ENCODE results near the gene MESD.

The MESD gene

DNA sequence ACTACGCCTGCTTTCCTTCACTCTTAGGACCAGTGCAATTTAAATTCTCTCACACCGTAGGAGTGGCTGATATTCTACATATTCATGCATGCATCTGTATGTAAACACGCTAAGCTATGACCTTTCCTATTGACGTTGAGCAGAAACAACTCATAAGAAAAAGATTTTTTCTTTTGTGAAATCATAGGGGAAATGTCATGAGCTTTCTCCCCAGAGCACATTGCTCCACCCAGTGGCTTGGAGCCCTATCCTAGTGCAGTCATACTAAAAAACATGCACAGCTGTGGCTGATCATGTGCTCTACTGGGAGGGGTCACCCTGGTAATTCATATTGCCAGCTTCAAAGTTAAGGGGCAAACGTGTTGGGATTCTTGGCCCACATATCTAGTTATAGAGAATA lies 1.8 kb upstream of the MESD start:
- DNase-seq (ENCODE audit: low read depth) = no peak

DNA sequence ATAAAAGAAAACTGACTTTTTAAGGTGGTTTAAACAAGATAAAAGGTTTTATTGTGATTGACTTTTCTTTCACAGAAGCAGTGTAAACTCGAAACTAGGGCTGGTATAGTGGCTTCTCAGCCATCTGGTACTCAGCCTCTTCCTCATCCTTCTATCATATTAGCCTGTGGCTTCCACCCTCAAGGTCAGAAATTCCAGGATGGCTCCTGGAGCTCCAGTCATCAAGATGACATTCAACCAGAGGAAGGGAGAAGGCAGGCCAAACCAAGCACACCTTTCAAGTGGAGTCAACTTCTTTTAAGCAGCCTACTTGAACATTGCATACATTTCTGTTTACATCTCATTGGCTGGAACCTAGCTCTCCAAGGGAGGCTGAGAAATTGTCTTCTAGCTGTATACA lies 1.3 kb upstream of the MESD start:
- no peak for DNase-seq (ENCODE audit: low read depth)

DNA sequence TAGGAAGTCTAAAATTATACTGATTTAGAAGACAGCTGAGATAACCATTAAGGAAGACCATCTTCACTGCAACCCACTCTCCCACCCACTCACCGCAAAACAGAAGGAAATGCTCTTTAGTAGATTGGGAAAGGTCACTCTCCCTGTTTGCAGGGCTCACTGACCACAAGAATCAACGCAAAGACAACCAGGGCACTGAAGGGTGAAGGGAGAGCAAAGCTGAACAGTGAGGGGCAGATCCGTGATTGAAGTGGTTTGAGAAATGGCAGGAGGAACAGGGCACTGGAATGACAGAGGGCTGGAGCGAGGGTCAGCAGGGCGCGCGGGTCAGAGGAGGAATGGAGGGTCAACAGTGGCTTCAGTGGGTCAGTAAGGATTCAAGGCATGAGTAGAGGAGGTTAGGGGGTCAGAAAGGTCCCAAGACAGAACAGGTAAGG lies 520 bp downstream of the MESD start:
- DNase-seq (ENCODE audit: low read depth) = no peak

DNA sequence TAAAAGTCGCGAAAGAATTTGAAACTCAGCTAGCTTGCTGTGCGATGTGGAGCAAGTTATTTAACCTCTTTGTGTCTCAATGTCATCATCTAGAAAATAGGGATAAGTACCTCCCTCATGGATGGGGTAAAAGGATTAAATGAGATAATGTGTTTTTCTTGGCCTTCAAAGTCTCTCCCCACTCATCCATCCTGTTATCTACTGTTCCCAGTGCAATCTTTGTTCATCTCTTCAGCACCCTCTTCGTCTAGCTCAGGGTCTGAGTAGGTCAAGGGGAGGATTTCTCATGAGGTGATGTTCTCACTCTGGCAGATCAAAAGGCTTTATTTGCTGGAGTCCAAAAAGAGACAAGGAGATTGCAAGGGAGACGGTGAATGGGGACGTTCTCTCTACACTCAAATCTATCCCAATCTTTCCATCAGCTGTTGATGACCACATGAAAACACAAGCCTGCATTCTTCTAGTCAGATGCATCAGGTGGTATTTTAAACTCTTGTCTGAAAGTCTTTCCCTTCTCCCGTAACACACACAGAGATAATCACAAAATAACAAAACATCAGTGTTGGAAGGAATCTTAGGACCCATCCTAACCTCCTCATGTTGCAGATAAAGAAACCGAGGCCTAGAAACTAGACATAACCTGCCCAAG lies 1.3 kb downstream of the MESD start:
- DNase-seq (ENCODE audit: low read depth) = no peak

DNA sequence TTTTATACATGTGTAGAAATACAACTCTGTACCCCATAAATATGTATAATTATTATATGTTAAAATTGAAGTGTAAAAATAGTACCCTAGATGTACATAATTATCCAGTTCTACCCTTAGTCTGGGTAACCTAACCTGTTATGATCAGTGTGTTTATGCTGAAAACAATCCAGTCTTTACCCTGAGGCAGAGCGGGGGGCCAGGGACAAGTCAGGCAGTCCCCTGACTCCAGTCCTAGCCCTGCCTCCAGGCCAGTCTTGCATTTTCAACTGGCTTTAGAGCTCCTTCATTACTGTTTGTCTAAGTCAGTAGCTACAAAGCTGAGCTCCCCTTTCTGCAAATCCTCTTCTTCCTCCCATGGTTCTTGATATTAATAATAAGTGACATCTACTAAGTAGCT lies 3.1 kb downstream of the MESD start:
- DNase-seq (ENCODE audit: low read depth) = no peak

DNA sequence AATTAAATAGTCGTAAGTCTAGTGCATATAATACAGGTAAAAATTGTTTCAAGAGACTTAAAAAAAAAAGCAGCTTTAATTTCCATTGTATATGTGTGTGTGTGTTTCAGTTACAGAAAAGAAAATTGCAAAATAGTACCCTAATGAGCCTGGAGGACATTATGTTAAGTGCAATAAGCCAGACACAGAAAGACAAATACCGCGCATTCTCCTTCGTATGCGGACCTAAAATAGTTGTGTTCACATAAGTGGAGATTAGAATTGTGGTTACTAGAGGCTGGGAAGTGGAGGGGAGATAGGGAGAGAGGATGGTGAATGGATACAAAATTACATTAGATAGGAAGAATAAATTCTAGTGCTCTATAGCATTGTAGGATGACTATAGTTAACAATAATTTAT lies 3.6 kb downstream of the MESD start:
- no peak for DNase-seq (ENCODE audit: low read depth)

DNA sequence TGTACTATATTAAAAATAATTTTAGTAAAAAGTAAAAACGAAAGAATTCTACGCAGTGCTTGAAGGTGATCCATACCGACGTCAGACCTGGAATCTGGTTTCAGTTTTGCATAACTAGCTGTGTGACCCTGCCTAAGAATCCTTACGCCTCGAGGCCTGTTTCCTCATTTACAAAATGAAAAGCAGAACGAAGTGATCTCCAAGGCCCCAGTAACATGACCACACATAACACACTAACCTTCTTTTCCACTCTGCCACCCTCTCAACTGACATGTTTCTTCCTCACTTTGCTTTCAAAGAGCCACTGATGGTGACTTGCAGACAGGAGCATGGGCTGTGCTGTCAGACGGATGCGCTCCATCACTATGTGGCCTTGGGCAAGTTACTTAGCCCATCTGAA lies 4.8 kb downstream of the MESD start:
- DNase-seq (ENCODE audit: low read depth) = no peak

DNA sequence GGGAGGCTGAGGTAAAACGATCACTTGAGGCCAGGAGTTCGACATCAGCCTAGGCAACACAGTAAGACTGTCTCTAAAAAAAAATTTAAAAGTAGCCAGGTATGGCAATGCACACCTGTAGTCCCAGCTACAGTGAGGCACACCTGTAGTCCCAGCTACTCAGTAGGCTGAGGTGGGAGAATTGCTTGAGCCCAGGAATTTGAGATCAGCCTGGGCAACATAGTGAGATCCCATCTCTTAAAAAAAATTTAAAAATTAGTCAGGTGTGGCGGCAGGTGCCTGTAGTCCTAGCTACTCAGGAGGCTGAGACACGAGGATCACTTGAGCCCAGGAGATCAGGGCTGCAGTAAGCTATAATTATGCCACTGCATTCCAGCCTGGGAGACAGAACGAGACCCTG lies 6.8 kb downstream of the MESD start:
- DNase-seq (ENCODE audit: low read depth) = no peak

DNA sequence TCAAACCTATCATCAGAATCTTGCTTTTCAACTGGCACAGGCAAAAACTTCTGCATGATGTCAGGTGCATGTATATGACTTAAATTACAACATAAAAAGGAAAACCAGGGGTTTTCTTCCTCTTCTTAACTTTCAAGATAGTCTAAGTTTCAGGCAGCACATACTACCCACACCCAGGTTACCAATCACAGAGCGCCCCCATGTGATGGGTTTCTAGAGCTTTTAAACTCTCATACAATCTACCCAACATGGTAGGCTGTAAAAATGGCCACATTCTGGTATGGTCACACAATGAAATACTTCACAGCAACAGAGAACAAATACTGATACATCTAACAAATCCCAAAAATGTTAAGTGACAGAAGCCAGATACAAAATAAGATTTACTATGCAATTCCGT lies 7.4 kb downstream of the MESD start:
- DNase-seq (ENCODE audit: low read depth) = no peak

DNA sequence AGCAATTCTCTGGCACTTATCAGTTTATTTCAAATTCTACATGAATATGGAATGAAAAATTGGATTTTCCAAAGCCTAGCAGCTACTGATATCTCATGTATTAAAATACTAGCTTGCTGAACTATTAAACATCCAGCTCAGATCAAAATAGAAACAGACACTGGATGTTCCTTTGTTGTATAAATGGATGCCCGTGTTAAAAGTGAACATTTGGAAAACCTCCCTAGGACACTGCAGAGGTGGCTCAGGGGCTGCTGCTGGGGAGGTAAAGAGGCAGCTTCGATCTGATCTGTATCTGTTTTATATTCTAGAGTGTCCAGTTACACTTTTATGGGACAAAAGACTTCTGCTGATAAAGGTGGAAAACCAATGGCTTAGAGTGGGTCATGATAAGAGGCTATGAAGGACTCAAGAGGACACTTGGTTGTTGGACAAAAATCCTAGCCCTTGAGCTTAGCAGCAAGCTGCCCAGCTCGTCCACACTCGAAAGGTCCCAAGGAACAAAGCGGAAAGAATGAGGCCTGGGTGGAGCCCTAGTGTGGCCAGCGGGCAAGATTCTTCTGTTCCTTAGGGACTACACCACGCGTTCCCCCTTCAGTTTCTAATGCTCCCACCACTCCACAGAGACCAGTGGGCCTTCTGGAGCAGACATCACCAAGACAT lies 9.9 kb downstream of the MESD start:
- no peak for DNase-seq (ENCODE audit: low read depth)

DNA sequence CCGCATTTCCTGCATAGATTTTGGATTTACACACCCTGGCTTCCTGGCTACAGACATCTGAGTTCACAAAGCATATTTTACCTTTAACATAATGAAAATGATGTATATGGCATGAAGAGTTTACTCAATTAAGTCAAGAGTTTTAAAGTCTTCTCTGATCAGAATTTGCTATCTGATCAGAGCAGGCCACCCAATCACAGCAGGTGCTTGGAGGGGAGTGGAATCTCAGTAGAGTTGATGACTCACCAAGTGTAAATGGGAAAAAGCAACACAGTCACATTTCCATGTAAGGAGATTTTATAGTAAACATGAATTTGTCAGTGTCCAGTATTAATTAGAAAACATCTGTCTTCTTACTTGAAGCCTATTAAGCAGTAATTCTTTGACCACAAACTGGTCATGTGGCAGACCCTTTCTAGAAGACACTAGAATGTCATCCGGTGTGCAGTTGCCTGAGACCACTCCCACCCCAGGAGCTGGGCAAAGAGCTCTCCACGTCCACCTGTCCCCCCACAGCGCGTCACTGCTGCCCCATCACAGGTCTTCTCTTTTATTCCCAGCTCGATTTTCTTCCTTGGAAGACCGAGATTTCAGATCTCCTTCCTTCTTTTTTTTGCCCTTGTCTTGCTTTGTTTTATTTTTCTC lies 10.8 kb downstream of the MESD start:
- no peak for DNase-seq (ENCODE audit: low read depth)

DNA sequence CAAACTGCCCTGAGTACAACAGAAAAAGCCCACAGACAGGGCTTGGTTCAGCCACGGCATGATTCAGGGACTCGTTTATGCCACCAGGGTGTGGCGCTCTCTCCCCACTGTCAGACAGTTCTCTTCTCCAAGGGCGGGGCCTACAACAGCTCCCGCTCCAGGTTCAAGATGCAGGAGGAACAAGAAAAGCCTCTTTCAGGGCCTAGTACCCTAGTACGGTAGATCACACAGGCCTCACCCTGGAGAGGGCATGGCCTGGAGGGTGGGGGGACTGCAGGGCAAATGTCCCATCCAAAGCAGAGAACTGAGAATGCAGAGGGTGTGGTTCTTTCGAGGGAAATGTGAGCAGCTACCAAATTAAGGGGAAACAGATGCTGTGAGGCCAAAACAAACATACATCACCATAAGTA lies 12.0 kb downstream of the MESD start:
- DNase-seq (ENCODE audit: low read depth) = no peak

DNA sequence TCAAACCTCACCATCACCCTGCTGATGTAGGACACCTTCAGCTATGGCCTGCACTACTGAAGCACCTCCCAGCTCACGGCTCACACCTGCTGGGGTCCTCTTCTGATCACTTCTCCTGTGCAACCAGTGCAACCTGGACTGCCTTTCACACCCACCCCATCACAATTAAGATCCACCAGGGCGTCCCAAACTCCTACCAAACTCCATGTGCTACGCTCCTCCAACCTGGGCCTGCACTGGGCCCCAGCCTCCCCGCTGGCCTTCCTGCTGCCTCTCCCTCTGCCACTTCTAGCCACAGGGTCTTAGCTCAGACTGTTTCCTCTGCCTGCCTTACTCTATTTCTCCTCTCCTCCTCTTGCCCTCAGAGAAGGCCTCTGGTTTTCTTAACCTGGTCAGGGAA lies 12.8 kb downstream of the MESD start:
- DNase-seq (ENCODE audit: low read depth) = no peak

DNA sequence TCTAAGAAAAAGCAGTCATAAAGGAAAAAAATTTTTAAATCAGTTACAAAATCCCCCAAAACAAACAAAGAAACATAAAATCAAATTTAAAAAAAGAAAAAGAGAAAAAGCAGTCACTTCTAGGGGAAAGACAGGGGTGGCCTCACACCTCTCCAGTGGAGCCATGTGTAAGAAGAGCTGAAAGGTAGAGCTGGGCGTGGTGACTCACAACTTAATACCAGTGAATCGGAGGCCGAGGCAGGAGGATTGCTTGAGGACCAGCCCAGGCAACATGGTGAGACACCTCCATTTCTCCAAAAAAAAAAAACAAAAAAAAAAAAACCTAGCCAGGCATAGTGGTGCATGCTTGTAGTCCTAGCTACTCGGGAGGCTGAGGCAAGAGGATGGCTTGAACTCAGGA lies 14.7 kb downstream of the MESD start:
- DNase-seq (ENCODE audit: low read depth) = no peak

DNA sequence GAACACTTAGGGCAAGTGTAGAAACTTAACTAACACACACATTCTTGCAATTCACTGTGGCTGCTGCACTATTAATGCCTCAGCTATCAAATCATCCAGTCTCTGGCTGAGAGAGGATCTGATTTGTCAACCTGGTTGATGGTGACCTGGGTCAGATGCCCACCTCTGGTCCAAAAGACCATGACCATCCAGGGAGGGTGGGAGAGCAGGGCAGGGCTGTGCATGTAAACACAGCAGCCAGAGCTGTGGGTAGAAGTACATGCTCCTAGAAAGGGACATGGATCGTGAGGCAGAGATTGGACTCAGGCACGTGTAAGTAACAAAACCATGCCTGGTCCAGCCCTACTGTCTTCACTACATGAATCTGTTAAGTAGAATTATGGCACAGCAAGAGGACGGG lies 17.3 kb downstream of the MESD start:
- no peak for DNase-seq (ENCODE audit: low read depth)

DNA sequence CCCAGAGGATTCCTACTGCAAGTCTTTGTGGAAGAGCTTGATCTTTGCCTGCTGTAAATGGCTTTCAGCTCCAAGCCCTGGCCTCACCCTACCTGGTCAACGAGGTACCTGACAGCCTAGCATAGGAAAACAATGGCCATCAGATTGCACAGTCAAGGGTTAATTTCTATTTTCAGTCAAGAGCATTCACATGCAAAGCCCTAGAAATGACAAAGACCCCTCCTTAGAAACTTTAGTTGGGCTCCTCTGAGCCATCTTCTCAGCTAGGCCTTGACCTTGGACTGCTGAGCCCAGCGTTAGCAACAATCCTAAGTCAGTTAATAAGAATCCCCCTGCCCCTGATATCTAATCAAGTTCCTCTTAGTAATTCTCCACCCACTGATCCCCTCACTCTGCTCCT lies 18.5 kb downstream of the MESD start:
- no peak for DNase-seq (ENCODE audit: low read depth)

DNA sequence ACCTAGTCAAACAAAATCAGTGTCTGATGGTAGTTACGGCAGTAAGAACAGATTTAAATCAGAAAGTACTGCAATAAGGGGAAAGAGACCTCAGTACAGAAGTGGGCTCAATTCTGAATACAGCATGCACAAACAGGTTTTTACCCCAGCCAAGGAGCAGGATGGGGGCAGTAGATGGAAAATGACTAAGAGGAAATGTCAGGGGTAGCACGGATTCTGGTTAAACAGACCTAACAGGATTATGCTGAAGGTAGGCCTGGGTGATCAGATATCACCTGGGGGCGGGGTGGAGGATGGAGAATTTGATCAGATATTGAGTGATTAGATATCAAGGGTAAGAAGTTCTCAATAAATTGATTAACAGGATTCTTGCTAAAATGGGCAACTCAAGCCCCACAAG lies 19.0 kb downstream of the MESD start:
- no peak for DNase-seq (ENCODE audit: low read depth)

DNA sequence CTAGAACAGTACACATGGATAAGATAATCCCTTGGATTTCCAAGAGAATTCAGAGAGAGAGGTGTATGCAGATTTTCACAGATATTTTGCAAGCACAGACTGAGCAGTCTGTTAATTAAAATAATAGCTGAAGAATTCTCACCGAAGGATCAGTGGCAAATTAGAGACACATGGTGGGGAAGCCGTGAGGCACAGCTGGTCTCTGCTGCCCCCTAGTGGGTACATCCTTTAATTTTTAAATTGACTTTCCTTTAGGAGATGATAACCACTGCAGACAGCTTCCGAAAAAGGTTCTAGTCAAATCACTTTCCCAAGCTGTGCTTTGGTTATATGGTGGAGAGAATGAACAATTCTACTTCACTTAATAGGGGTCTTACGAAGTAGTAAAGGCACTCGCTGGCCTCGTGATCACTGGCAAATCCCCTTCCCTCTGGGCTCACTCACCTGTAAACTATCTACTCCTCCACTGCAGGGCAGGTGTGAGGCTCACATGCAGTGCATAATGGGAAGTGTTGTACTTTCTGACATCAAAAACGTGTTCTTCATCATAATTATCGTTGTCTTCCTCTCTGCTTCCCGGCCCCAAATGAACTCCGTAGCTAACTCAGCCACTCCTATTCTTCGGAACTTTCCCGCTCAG lies 19.5 kb downstream of the MESD start:
- no peak for DNase-seq (ENCODE audit: low read depth)

DNA sequence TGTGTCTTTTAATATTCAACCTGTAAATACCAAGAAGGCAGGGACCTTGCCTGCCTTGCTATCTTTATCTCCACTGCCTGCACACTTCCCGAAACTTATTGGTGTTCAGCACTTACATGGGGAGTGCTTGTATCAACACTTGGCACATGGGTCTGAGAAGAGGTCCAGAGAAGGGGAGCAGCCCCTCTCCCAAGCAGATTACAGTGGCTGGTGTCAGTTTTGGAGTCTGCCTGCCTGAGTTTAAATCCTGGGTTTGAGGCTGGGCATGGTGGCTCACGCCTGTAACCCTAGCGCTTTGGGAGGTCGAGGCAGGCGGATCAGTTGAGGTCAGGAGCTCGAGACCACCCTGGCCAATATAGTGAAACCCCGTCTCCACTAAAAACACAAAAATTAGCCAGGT lies 20.3 kb downstream of the MESD start:
- no peak for DNase-seq (ENCODE audit: low read depth)

DNA sequence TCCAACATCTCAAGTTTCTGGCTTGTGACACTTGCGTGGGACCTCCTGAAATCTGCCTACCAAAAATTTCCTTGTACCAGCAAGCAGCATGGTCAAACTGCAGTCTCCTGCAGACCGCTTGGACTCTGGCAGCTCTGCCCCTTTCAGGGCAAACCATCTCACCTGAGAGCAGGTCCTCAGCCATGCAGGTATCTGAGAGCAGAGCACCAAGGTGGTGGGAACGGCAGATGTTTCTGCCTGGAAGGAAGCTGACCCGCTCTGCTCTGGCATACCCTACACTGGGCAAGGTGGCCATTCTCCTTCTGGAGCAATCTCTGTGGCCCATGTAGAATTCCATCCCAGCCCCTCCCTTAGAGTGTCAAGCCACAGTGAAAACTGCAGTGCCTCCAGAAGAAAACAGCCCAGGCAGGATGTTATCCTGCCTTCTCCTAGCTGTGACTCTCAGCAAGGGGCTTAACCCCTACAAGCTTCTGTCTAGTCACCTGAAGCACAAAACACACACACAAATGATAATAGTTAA lies 21.6 kb downstream of the MESD start:
- DNase-seq (ENCODE audit: low read depth) = no peak

DNA sequence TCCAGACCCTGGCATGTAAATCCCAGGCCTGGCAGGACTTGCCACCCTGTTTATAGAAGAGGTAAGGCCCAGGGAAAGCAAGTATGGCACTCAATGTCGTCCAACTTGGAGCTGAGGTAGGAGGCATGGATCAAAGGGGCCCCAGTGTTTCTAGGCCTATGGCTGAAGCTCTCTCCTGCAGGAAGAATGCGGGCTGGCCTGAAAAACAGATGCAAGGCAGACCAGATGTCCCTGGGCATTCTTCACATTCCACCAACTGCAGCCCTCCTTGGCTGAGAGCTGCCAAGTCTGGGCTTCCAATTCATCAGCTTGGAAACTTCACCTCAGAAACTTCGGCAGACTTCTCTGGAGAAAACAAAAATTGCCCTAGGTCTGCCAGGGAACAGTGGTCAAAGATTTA lies 22.2 kb downstream of the MESD start:
- no peak for DNase-seq (ENCODE audit: low read depth)

DNA sequence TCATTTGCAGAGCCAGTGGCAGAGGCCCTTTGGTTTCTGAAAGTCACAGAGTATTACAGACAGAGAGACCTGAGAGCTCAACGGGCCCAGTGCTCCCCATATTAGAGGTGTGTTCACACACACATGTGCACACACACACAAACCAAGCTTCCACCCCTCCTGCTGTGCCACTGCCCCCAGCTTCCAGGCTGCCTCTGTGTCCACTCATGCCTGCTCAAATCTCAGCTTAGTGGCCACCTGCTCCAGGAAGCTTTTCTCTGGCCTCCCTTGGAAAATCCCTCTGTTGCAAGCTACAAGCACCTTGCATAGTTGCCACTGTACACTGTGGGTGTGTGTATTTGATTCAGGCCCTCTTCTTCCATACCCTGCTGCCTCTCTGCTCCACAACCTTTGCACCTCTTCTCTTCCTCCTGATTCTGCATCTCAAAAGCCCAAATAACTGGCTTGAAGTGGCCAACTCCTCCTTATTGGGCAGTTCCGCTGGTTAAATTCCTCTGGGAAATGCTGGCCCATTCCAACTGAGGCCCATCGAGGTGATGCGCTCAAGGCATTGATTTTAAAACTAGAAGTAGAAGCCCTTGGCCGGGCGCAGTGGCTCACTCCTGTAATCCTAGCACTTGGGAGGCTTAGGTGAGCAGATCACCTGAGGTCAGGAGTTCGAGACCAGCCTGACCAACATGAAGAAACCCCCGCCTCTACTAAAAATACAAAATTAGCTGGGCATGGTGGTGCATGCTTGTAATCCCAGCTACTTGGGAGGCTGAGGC lies 23.0 kb downstream of the MESD start:
- no peak for DNase-seq (ENCODE audit: low read depth)
